Activated T-cell treated with anti-CD3 and anti-CD28 coated beads, Interleukin-2, amount 50 U/mL, for 4 hours (primary cell): ENCODE measurements around the gene VWA1. TPM values are rescaled to one million over a fixed set of nuclear protein-coding genes. Genes with fewer than 3 reads are reported as not detected.
"Not testable (repeated sequence)": the region's sequence is repeated elsewhere in the genome, so short reads cannot be mapped to it uniquely, and the experiment has no call there.

ENCODE experiments used
- ATAC-seq, 2 donors: fragments of 200-7000 bp; cut with Tn5 transposase; one replicate each; pipeline ENCODE4 v1.10.0; 2021
- DNase-seq: peaks from one replicate; pipeline ENCODE4 v3.0.0-alpha.2; 2020
- H3K27me3 Mint-ChIP-seq: one replicate; pipeline ENCODE4 v1.8.0; 2021; ENCODE audit warnings: low read depth, mixed read lengths
- H3K36me3 Mint-ChIP-seq: one replicate; pipeline ENCODE4 v1.8.0; 2022; ENCODE audit warnings: mixed read lengths; ENCODE audit not compliant: insufficient read depth
- H3K4me1 Mint-ChIP-seq: one replicate; pipeline ENCODE4 v1.8.0; 2021; ENCODE audit warnings: low read depth, mixed read lengths
- H3K4me3 Mint-ChIP-seq: one replicate; pipeline ENCODE4 v1.8.0; 2021; ENCODE audit warnings: mild to moderate bottlenecking, moderate library complexity, mixed read lengths
- H3K9me3 Mint-ChIP-seq: one replicate; pipeline ENCODE4 v1.8.0; 2021; ENCODE audit warnings: mixed read lengths
- total RNA-seq, 3 donors: library from RNA; stranded (reverse); gene quantifications; one replicate each; pipeline ENCODE4 v1.2.1, GENCODE V29; 2021

VWA1 gene
- total RNA-seq, 3 donors from 2014 or later, result 0.18 to 0.58 (median 0.19) TPM

DNA sequence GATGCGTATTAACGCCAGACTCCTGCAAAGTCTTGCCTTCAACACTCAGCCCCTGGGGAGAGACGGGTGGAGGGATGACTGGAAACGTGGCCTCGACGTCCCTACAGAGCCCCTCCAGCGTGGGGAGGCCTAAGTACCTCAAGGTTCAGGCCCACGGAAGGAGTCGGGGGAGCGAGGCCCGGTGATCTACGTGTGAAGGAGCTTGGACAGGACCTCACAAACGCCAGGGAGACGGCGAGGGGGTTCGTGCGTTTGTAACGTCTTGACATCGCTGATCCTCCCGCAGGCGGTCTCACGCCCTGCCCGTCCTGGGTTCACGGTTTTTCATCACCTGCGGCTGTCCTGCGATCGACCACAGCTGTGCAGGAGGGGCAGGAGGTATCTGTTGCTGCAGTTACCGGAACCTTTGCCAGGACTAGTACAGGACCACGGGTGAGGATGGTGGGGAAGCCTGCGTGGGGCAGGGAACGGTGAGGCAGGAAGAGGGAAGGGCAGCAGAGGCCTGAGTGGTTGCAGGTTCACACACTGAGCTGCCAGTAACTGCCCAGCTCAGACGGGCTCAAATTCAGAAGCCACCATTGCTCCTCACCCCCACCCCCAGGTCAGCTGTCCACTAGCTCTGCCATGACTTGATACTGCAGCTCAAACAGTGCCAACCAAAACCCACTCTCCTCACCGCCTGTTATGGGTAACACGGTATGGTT is 35.5 kb upstream of the VWA1 start:
- ATAC-seq, result peak in 1 of 2 donors; percentile 1
- H3K27me3 Mint-ChIP-seq, result no peaks in the 10 kb centered on the region
- H3K4me1 Mint-ChIP-seq, result peaks cover 50% of the 10 kb centered on the region
- peaks cover 40% of the 10 kb centered on the region for H3K36me3 Mint-ChIP-seq
- peak overlapping the region; percentile 97 for H3K4me3 Mint-ChIP-seq
- no peaks in the 10 kb centered on the region for H3K9me3 Mint-ChIP-seq
- DNase-seq, result no peak

- DNase-seq (no peak), ATAC-seq (no peak)
- Mint-ChIP-seq H3K36me3 (peaks cover 39% of the 10 kb centered on the region), H3K9me3 (no peaks in the 10 kb centered on the region), H3K4me3 (peak overlapping the region; percentile 97), H3K27me3 (no peaks in the 10 kb centered on the region), H3K4me1 (peaks cover 51% of the 10 kb centered on the region)
Measured at GRCh38 chr1:1400576-1401456, 34.7 kb upstream of the VWA1 start.

GRCh38 chr1:1401457-1402010 is 34.0 kb upstream of the VWA1 start:
- DNase-seq (no peak), ATAC-seq (no peak)
- Mint-ChIP-seq H3K36me3 (peaks cover 43% of the 10 kb centered on the region), H3K27me3 (no peaks in the 10 kb centered on the region), H3K4me3 (peak overlapping the region; percentile 97), H3K4me1 (peaks cover 57% of the 10 kb centered on the region), H3K9me3 (no peaks in the 10 kb centered on the region)

DNA sequence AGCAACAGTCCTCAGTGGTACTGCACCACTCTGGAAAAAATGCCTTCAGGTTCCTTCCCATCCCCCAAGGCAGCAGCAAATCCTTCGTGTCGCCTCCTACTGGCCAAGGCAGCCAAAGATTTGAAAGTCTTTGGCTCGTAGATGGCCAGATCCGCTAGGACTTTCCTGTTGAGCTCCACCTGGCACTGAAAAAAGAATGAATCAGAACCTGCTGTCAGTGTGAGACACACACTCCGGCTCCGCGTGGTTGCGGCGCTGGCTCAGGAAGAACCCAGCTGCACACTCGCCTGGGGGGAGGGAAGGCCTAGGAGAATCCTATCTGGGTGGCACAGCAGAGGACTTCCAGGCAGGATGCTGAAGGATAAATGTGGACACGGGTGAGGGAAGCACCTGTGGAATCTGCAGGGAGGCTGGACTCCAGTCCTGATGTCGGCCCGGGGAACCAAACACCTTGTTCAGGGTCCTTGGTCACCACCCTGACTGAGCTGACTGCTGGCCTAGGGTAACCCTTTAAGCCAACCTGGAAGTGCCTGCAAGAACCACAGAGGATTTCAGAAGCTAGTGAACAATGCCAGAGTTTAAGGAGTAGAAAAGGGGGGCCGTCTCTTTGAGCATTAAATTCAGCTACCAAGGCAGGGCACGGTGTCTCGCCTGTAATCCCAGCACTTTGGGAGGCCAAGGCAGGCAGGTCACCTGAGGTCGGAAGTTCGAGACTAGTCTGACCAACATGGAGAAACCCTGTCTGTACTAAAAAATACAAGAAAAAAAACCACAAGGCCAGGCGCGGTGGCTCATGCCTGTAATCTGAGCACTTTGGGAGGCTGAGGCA is 33.2 kb upstream of the VWA1 start:
- Mint-ChIP-seq H3K4me3 (peak overlapping the region; percentile 97), H3K9me3 (no peaks in the 10 kb centered on the region), H3K4me1 (peaks cover 56% of the 10 kb centered on the region), H3K27me3 (no peaks in the 10 kb centered on the region), H3K36me3 (peaks cover 43% of the 10 kb centered on the region)
- DNase-seq, result peak; percentile 19
- ATAC-seq, result no peak

DNA sequence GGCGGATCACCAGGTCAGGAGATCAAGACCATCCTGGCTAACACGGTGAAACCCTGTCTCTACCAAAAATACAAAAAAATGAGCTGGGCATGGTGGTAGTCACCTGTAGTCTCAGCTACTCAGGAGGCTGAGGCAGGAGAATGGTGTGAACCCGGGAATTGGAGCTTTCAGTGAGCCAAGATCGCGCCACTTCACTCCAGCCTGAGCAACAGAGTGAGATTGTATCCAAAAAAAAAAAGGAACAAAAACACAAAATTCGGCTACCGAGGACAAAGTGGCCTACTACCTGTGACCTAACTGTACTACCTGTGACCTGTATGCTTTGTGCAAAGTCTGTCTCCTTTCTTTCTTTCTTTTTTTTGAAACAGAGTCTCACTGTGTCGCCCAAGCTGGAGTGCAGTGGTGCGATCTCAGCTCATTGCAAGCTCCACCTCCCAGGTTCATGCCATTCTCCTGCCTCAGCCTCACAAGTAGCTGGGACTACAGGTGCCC is 32.5 kb upstream of the VWA1 start:
- not testable (repeated sequence) for H3K27me3 Mint-ChIP-seq, ATAC-seq, H3K9me3 Mint-ChIP-seq, H3K4me3 Mint-ChIP-seq, DNase-seq
- Mint-ChIP-seq H3K4me1 (peaks cover 50% of the 10 kb centered on the region), H3K36me3 (peaks cover 43% of the 10 kb centered on the region)

DNA sequence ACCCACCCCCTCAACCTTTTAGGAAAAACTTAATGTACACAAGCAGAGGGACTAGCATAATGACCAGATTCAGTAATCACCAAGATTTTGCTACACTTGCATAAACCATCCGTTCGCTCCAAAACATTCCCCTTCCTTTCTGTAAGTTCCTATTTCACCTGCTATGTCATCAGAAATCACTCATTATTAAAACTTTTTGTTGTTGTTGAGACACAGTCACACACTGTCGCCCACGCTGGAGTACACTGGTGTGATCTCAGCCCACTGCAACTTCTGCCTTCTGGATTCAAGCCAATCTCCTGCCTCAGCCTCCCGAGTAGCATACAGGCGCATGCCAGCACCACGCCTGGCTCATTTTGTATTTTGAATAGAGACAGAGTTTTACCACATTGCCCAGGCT is 31.8 kb upstream of the VWA1 start:
- peaks cover 50% of the 10 kb centered on the region for H3K4me1 Mint-ChIP-seq

DNA sequence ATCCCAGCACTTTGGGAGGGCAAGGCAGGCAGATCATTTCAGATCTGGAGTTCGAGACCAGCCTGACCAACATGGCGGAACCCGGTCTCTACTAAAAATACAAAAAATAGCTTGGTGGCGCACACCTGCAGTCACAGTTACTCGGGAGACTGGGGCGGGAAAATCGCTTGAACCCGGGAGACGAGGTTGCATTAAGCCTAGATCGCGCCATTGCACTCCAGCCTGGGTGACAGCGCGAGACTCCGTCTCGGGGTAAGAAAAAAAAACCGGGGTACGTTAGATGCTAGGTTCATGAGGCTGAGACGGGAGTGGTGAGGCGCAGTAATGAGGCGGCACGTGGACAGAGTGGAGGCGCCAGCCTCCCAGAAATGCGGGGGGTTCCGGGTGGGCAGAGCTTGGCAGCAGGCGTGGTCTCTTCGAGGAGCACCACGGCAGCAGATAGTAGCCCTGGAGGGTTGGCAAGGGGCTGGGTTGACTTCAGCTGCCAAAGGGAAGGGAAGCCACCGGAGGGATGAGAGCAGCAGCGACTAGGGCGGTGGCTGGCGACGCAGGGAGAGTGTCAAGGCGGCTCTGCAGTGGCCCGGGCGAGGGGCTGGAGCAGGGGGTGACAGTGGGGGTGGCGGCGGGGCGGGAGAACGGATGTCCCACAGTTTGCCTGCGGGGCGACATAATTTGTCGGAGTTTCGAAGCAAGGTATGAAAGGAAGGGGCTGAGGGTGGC is 29.2 kb upstream of the VWA1 start:
- peaks cover 33% of the 10 kb centered on the region for H3K36me3 Mint-ChIP-seq
- peak overlapping the region; percentile 96 for H3K4me3 Mint-ChIP-seq
- ATAC-seq, result peak; percentile 2 to 5
- no peaks in the 10 kb centered on the region for H3K27me3 Mint-ChIP-seq
- peaks cover 50% of the 10 kb centered on the region for H3K4me1 Mint-ChIP-seq
- H3K9me3 Mint-ChIP-seq, result no peaks in the 10 kb centered on the region
- no peak for DNase-seq

More for the DNA sequence above, 31.8 kb upstream of the VWA1 start:
- H3K9me3 Mint-ChIP-seq, result no peaks in the 10 kb centered on the region
- ATAC-seq, result no peak
- no peaks in the 10 kb centered on the region for H3K27me3 Mint-ChIP-seq
- peaks cover 39% of the 10 kb centered on the region for H3K36me3 Mint-ChIP-seq
- DNase-seq, result no peak
- H3K4me3 Mint-ChIP-seq, result peak overlapping the region; percentile 47

DNA sequence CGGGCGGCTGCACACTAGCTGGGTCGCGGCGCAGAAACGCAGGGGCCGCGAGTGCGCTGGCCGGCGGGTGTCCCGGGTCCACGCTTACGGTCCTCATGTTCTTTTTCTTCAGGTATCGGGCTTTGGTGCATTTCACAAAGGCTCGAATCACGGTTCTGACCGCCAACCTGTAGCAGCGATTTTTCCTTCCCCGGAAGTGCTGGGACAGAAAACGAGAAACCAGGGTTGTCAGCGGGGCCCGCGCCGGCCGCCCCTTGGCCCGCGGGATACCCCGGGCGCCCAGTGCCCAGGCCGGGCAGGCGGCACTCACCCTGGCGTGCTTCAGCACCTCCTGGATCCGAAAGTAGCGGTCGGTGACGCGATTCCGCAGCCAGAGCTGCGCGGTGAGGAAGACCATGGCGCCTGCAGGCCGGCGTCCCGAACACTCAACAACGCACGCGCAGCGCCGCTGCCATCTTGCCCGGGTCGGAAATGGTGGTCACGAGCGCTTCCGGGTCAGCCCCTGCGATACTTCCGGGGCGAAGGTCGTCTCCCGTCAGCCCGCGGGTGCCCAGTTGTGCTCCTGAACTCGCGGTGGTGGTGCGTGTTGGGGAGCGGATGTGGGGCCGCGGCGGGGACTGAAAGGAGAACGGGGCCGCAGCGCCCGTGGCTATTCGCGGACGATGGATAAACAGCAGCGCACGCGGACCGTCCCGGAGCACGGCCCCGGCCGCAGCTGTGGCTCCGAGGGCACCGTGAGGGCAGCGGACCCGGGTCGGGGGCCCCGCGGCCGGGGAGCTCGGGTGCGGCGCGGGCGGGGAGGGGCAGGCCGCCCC is 28.5 kb upstream of the VWA1 start, which contains the start of gene MRPL20:
Gene MRPL20 (minus strand): TSS at position 473 of the 815 bp plus-strand sequence. CDS start 76 bp downstream, at position 397.
- DNase-seq, result peak; percentile 93
- ATAC-seq, result peak; percentile 94 to 95
- Mint-ChIP-seq H3K4me1 (peaks cover 45% of the 10 kb centered on the region), H3K27me3 (no peaks in the 10 kb centered on the region), H3K4me3 (peak within 1 kb of the TSS; percentile 96), H3K9me3 (no peaks in the 10 kb centered on the region), H3K36me3 (peaks cover 31% of the 10 kb centered on the region)

DNA sequence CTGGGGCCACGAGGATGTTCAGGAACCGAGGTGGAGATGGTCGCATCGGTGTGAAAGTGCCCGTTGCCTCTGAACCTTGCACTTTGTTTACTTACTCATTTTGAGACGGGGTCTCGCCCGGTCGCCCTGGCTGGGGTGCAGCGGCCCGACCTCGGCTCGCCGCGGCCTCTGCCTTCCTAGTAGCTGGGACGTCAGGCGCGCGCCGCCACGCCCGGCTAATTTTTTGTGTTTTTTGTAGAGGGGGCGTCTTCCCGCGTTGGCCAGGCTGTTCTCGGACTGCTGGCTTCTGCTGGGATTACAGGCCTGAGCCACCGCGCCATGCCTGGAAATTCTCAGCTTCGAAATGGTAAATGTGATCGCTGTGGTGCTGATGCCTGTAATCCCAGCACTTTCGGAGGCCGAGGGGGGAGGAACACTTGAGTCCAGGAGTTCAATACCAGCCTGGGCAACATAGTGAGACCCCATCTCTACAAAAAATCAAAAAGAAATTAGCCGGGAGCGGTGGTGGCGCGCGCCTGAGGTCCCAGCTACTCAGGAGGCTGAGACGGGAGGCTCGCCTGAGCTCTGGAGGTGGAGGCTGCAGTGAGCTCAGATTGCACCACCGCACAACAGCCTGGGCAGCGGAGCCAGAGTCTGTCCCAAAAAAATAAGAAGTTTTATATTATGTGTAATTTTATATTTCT is 27.7 kb upstream of the VWA1 start:
- Mint-ChIP-seq H3K27me3 (no peaks in the 10 kb centered on the region), H3K4me3 (peak overlapping the region; percentile 96), H3K4me1 (peaks cover 40% of the 10 kb centered on the region), H3K36me3 (peaks cover 27% of the 10 kb centered on the region), H3K9me3 (no peaks in the 10 kb centered on the region)
- no peak for DNase-seq
- peak; percentile 15 to 21 for ATAC-seq

DNA sequence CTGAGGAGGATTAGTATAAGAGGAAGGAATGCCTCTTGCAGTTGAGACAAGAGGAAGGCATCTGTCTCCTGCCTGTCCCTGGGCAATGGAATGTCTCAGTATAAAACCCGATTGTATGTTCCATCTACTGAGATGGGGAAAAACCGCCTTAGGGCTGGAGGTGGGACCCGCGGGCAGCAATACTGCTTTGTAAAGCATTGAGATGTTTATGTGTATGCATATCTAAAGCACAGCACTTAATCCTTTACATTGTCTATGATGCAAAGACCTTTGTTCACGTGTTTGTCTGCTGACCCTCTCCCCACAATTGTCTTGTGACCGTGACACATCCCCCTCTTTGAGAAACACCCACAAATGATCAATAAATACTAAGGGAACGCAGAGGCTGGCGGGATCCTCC is 25.3 kb upstream of the VWA1 start:
- Mint-ChIP-seq H3K4me1 (peaks cover 28% of the 10 kb centered on the region), H3K4me3 (peak overlapping the region; percentile 57), H3K36me3 (peaks cover 12% of the 10 kb centered on the region)
- ATAC-seq, H3K9me3 Mint-ChIP-seq, DNase-seq, H3K27me3 Mint-ChIP-seq: not testable (repeated sequence)

DNA sequence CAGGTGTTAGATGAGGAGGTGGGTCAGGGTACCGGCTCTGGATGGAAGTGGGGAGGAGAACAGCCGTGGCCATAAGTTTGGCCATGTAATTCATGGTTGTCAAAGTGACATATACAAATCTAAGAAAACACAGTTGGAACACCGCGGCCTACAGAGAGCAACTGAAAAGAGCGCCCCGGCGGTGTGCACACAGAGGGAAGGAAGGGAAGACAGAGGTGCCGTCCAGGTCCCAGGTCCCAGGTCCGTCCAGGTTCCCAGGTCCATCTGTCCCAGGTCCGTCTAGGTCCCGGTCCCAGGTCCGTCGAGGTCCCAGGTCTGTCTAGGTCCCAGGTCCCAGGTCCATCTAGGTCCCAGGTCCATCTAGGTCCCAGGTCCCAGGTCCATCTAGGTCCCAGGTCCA is 23.9 kb upstream of the VWA1 start:
- no peak for ATAC-seq
- Mint-ChIP-seq H3K27me3 (no peaks in the 10 kb centered on the region), H3K4me3 (no peak overlapping the region), H3K9me3 (no peaks in the 10 kb centered on the region), H3K36me3 (peaks cover 4% of the 10 kb centered on the region), H3K4me1 (peaks cover 17% of the 10 kb centered on the region)
- no peak for DNase-seq

- peaks cover 17% of the 10 kb centered on the region for H3K4me1 Mint-ChIP-seq
- H3K4me3 Mint-ChIP-seq, H3K9me3 Mint-ChIP-seq, H3K36me3 Mint-ChIP-seq, ATAC-seq, DNase-seq, H3K27me3 Mint-ChIP-seq: not testable (repeated sequence)
Measured at GRCh38 chr1:1412311-1412902, 23.1 kb upstream of the VWA1 start.
